HG02840 (cell line): ENCODE data around the gene PMS1.
"Not testable (repeated sequence)": the region's sequence is repeated elsewhere in the genome, so short reads cannot be mapped to it uniquely, and the experiment has no call there.

ENCODE experiments used
- ATAC-seq: cut with Tn5 transposase; IDR thresholded peaks from one replicate; pipeline ENCODE4 v1.9.1; 2021; ENCODE audit warnings: mild to moderate bottlenecking, moderate library complexity, moderate number of reproducible peaks; ENCODE audit not compliant: unreplicated experiment, low FRiP score

The PMS1 gene

DNA sequence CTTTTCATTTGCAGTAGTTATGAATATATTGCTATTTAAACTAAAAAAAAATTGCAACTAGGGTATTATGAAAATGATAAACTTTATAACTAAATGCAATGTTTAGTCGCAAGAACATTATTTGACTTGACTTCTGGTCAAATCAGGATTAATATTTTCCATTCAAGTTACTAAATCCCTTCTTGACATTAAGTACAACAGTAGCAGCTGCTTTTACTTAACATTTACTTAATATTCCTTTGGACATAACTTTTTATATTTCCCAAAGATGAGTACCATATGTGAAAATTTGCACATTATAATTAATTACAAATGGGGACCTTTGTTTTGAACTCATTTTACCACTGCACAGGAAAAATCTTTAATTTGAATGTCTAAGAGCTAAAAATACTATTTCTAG lies 74.0 kb downstream of the PMS1 start:
- no peak for ATAC-seq

DNA sequence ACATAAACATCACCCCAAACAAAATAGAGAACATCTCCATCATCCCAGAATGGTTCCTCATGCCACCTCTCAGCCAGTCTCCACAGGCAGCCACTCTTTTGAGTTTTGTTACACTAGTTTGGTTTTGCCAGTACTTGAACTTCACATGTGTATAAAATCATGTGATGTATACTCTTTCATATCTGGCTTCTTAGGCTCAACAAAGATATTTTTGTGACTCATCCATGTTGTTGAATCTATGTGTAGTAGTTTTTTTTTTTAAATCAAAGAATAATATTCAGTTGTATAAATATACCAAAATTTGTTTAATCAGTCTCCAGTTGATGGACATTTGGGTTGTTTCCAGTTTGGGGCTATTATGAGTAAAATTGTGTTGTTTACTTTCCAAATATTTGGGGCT lies 75.9 kb downstream of the PMS1 start:
- no peak for ATAC-seq

- ATAC-seq = no peak
Measured at GRCh38 chr2:189862751-189863150, 78.5 kb downstream of the PMS1 start.

- ATAC-seq = no peak
Measured at GRCh38 chr2:189865826-189866225, 81.6 kb downstream of the PMS1 start.

DNA sequence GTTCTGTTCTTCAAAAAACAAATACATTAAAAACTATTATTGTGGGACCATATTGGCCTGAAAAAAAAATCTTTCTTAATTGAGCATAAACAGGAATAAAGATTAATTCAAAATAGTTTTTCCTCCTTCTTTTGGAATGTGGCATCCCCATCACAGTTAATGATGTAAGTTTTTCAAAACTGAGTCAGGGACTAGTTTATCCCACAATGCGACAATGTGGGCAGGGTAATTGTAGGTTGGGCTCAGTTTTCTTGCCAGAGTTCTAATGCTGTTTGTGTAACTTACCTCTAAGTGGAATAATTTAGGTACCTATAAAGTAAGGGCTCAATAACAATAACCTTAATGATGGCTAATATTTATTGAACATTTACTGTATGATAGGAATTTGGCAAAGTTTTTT lies 82.0 kb downstream of the PMS1 start:
- no peak for ATAC-seq

DNA sequence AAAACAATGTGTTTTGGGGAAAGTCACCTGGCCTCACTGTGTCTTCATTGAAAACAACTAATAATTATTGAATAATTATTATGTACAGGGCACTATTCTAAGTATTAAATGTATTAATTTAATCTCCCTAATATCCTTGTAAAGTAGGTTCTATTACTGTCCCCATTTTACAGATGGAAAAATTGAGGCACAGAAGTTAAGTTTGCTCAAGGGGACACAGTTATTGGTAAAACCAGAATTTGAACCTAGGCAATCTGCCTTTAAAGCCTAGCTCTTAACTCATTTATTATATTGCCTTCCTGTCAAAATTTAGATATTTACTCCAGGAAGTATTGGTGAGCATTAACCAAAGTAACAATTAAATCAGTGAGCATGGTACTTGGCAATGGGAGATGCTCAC lies 84.6 kb downstream of the PMS1 start:
- ATAC-seq = no peak

DNA sequence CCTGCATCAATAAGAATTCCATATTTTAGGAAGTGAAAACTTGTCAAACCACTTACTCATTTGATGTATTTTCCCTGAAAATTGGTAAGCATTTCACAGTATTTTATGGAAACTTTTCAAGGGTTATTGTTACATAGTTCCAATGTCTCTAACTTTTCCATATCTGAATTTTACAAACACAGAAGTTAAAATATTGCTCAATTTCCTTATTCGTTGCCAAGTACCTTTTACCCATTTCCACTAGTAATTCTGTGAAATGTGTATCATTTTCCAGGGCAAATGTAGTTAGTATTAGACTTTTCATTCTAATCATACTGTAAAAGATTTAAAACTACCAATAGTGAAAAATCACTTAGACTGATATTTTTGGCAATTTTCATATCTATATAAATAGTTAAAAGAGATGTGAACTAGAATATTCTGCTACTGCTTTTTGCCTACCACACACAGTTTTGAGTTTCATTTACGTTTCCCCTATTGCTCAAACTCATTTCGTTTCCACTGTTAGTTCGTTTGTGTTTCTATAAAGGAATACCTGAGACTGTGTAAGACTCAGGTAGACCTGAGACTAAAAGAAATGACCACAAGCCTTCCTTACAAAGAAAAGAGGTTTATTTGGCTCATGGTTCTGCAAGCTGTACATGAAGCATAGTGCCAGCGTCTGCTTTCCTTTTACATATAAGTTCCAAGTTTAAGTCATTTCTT lies 86.3 kb downstream of the PMS1 start:
- ATAC-seq = no peak

GRCh38 chr2:189873696-189874095 lies 89.4 kb downstream of the PMS1 start:
- no peak for ATAC-seq

- no peak for ATAC-seq
Measured at GRCh38 chr2:189874586-189875320, 90.5 kb downstream of the PMS1 start.

DNA sequence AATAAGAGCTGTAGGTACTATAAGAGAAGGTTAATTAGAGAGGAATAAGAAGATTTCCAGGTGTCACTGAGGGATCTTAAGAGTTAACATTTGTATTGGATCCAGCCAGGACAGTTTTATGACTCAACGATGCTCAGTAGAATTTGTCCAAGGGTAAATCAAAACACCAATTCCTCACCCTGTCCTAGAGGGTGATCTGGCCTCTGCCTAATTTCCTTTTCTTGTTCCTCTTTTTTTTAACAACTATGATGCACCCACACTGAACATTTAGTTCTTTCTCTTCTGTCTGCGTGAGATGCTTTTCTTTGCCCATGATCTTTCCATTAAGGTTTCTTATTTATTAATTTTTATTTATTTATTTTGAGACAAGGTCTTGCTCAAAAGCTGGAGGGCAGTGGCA lies 92.0 kb downstream of the PMS1 start:
- no peak for ATAC-seq

- no peak for ATAC-seq
Measured at GRCh38 chr2:189879716-189880081, 95.4 kb downstream of the PMS1 start.

DNA sequence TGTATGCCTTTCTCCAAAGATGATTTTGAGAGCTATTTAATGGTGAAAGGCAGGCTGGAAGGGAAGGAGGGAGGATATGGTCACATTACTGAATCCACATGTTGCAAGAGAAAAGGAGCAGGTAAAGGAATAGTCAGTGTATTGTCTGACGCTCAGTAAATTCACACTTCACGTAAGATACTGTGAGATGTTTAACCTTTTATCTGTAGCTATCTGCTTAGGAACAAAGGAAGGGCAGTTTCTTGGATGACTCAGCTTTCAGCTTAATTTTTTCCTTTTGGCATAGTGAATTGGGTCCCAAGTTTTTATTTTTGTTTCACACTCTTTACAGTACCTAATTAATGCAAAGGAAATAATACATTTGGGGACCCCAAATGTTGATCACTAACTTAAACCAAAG lies 96.2 kb downstream of the PMS1 start:
- no peak for ATAC-seq

- no peak for ATAC-seq
Measured at GRCh38 chr2:189880832-189881492, 96.7 kb downstream of the PMS1 start.

GRCh38 chr2:189885368-189885767 lies 101.1 kb downstream of the PMS1 start:
- no peak for ATAC-seq

DNA sequence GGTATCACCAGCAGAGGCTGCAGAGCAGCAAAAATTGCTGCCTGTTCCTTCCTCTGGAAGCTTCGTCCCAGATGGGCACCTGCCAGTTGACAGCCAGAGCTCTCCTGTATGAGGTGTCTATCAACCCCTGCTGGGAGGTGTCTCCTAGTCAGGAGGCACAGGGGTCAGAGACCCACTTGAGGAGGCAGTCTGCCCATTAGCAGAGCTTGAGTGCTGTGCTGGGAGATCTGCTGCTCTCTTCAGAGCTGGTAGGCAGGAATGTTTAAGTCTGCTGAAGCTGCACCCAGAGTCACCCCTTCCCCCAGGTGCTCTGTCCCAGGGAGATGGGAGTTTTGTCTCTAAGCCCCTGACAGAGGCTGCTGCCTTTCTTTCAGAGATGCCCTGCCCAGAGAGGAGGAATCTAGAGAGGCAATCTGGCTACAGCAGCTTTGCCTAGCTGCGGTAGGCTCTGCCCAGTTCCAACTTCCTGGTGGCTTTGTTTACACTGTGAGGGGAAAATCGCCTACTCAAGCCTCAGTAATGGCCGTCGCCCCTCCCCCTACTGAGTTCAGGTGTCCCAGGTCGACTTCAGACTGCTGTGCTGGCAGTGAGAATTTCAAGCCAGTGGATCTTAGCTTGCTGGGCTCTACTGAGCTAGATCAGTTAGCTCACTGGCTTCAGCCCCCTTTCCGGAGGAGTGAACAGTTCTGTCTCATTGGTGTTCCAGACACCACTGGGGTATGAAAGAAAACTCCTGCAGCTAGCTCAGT lies 108.5 kb downstream of the PMS1 start:
- ATAC-seq = not testable (repeated sequence)

GRCh38 chr2:189896809-189897208 lies 112.6 kb downstream of the PMS1 start:
- ATAC-seq = no peak

DNA sequence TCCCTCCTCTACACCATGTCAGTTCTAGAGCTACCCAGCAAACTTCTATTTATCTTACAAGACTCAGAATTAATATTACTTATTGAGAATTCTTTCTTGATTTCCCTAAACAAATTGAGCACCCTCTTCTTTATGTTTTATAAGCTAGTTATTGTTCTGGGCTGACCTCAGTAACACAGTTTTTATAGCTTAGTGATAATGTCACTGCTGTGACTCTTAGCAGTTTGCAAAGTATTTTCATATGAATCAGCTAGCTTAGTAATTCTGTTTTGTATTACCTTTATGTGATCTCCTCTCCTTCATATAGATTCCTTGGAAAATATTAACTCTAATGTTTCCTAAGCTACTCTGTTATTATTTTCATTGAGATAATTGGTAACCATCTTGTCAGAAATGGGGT lies 114.9 kb downstream of the PMS1 start:
- no peak for ATAC-seq

GRCh38 chr2:189900726-189901125 lies 116.5 kb downstream of the PMS1 start:
- ATAC-seq = no peak

GRCh38 chr2:189901664-189902063 lies 117.4 kb downstream of the PMS1 start:
- ATAC-seq = no peak

- no peak for ATAC-seq
Measured at GRCh38 chr2:189913821-189914220, 129.6 kb downstream of the PMS1 start.

DNA sequence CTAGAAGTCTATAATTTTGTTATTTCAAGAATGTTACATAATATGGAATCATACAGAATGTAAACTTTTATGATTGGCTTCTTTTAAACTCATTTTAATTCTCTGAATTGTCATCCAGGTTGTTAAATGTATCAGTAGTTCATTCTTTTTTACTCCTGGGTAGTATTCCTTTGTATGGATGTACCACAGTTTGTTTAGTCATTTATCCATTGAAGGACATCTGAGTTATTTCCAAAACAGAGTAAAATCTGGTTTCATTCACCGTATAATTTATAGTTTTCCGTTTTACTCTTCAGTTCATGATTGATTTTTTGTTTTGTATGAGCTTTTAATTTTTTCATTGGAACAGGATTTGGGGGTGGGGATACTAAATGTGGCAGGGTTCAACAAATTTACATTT lies 132.4 kb downstream of the PMS1 start:
- no peak for ATAC-seq
